ENCODE results near the gene GALNT7.

The GALNT7 gene

DNA sequence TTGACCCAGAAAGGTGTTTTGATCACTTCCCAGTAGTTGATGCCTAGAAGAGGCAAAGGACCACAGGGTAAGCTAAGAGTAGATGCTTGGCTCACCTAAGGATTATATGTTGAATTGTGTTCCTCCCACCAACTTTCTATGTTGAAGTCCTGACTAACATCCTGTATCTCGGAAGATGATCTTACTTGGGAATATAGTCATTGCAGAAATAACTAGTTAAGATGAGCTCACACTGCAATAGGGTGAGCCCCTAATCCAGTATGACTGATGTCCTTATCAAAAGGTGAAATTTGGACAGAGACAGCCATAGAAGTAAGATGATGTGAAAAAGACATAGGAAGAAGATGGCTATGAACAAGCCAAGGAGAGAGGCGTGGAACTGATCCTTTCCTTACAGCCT is 168.9 kb downstream of the GALNT7 start:
- DNase-seq (ENCODE audit: low read depth in 2 of 2, low spot score in 1 of 2): no peak

DNA sequence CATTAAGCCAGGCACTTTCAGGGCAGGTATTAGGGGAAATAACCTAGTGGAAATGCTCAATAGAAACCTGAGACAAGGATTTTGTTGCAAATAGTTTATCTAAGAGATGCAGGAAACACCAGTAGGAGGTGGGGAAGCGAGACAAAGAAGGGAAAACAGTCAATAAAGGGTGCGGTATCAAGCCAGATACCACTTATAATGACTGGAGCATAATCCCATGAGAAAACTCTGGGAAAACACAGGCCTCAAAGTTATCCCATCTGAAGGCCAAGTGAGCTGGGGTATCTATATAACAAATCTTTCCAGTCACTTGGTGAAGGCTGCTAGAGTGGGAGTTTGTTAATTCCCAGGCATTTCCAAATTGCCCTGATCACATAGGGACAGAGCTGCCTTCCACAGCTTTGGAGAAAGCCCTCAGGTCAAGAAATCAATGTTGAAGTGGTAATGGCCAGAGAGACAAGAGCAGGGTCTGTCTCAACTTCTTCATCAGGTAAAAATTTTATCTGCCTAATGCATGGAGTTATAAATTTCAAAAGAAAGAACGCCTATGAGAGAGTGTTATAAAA is 175.3 kb downstream of the GALNT7 start:
- no peak for DNase-seq (ENCODE audit: low read depth in 2 of 2, low spot score in 1 of 2)

DNA sequence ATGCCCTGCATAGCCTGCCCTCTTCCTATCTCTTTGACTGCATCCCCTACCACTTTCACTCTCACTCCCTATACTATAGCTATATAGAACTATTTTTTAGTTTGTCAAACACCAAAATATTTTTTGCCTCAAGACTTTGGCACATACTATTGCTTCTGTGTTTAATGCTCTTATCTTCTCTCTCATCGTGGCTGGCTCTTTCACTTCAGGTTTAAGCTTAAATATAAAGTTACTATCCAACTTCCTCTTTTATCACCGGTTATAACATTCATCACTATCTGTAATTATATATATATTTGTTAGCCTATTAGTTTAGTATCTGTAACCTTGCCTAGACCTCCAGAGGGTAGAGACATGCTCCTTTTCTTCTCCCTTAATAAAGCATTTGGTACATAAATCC is 177.0 kb downstream of the GALNT7 start:
- DNase-seq (ENCODE audit: low read depth in 2 of 2, low spot score in 1 of 2): no peak

DNA sequence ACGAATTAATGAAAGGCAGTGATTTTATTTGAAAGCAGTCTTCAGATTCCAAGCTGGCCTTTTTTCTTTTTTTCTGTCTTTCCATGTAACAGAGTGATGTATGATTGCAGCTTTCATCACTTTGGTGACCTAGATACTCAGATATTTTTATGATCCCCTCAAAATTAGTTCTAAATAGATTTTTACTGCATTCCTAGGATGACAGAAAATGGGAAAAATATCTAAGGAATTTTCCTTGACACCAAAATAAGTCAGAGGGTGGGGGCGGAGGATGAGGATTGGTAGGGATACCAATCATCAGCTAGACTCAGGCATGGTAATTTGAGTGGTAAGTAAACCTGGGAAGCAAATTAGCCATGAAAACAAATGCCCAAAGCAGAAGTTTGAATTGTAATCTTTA is 177.5 kb downstream of the GALNT7 start:
- no peak for DNase-seq (ENCODE audit: low read depth in 2 of 2, low spot score in 1 of 2)

DNA sequence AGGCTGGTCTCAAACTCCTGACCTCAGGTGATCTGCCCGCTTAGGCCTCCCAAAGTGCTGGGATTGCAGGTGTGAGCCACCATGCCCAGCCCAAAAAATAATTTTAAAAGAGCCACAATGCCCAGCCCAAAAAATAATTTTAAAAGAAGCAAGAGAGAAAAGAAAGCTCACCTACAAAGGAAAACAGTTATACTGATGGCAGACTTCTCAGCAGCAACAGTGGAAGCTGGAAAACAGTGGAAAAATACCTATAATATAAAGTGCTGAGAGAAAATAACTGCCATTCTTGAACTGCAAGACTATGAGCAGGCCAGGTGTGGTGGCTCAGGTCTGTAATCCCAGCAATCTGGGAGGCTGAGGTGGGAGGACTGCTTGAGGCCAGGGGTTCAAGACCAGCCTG is 178.9 kb downstream of the GALNT7 start:
- no peak for DNase-seq (ENCODE audit: low read depth in 2 of 2, low spot score in 1 of 2)

DNA sequence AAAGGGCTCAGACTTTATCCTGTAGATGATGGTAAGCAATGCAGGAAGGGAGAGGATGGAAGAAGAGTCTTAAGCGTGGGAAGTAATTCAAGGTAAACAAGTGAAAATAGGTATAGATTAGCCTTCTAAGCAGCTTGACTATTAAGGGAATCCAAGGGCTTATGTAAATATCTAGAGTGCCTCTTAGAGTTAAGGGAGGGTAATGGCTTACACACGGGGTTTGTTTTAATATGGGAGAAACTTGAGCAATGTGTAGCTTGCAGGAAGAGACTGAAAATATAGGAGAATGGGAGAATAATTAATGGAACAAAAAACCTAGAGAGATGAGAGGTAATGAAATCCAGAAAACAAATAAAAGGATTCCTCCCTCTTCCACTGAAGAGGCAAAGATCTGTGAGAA is 189.3 kb downstream of the GALNT7 start:
- no peak for DNase-seq (ENCODE audit: low read depth in 2 of 2, low spot score in 1 of 2)

DNA sequence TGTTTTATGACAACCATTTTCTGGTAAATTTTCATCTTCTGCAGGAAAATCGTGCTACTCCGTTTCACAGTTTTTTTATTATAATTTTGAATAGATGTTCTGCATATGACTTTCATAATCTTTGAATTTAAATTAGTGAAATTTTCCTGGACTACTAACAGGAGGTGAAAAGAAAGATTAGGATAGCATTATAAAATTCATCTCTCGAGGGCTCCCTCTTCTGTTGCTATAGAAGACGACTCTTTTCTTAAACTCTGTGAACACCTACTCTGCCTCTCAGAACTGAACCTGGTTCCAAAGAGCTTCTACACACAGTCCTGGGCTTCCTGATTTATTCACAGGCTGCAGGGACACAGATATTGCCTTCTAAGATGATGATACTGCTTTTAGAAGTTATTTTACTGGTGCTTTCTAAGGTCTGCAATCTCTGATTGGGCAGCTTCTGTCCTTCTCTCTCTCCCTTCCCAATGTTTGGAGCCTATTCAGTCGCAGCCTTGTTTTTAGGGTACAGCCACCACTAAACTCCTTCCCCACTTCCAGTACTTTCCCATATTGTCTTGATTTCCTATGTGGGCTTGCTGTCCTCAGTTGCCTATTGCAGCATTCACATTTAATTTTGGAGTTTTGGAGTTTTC is 192.1 kb downstream of the GALNT7 start:
- no peak for DNase-seq (ENCODE audit: low read depth in 2 of 2, low spot score in 1 of 2)

DNA sequence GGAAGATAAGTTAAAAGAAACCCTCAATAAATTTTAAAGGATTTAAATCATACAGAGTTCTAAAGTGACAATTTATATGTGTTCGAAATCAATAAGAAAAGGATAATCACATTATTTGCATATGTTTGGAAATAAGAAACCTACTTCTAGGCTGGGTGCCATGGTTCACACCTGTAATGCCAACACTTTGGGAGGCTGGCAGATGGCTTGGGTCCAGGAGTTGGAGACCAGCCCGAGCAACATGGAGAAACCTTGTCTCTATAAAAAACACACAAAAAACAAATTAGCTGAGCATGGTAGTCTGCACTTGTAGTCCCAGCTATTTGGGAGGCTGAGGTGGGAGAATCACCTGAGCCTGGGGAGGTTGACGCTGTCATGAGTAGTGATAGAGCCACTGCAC is 194.1 kb downstream of the GALNT7 start:
- DNase-seq (ENCODE audit: low read depth in 2 of 2, low spot score in 1 of 2): no peak

DNA sequence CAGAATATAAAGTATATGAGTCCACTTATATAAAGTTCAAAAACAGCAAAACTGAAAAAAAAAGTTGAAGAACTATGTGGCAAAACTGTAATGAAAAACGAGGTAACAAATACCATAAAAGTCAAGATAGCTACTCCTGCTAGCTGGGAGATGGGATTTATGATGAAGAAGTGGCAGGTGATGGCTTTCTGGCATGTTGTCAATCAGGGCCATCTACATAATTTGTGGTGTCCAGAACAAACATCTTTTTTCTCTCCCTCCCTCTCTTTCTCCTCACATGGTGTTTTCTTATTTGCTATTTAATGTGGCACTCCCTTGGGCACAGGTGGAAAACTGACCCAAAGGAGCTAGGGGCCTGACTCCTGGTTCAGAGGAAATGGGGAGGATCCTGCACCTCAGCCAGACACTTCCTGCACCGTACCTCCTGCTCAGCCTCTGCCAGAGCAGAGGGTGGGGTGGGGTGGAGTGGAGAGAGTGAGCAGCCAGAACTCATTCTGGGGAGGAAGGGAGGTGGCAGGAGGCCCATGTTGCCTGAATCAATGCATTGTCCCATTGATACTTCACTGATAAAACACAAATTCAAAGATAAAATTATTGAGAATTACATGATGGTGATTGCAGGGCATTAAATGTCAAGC is 196.9 kb downstream of the GALNT7 start:
- DNase-seq (ENCODE audit: low read depth in 2 of 2, low spot score in 1 of 2): no peak

DNA sequence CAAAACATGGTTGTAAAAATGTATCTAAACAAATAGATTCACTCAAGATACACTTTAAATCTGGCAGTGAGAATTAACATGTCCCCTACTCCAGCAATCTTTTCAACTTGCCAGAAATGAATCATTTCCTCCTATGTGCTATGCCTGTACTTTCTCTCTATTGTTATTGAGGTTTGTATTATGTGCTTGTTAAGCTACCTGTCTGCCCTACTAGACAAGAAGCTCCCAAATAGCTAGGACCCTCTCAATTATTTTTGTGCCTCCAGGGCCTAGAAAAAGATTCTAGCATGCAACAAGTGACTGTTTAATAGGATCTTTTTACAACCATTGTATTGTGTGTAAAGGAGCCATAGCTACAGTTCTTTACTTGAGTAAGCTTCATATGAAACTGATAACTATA is 198.7 kb downstream of the GALNT7 start:
- no peak for DNase-seq (ENCODE audit: low read depth in 2 of 2, low spot score in 1 of 2)

DNA sequence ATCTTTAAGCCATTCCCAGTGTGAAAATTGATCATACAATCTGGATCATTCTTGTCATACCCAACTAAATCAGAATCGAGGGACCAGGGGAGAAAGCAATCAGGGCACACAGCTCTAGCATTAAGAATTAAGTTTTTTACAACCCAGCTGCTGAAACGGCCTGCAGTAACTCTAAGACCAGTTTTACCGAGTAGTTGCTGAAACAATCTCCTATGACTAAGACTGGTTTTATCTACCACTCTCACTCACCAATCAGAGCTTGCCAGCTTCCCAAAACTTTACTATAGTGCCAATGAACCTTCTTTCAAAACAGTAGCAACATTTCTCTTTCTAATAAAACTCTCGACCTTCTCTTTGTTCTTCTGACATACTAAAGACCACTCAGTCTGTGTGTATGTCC is 199.3 kb downstream of the GALNT7 start:
- no peak for DNase-seq (ENCODE audit: low read depth in 2 of 2, low spot score in 1 of 2)

DNA sequence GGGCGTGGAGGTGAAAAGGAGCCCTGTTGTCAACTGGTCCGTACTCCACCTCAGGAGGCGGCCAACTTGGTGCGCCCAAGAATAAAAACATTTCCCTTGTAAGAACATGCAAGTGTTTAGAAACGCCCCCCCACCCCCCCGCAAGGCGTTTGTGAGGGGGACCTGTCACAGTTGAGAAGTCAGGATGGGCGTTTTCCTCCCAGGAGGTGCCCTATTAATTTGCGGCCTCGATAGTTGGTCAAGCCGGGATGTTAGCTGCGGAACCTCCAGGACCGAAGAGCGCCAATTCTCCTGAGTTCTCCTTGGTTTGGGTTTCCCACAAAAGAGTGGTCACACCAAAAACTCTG is 201.5 kb downstream of the GALNT7 start:
- peak in 1 of 2 donors; percentile 40 for DNase-seq (ENCODE audit: low read depth in 2 of 2, low spot score in 1 of 2)

DNA sequence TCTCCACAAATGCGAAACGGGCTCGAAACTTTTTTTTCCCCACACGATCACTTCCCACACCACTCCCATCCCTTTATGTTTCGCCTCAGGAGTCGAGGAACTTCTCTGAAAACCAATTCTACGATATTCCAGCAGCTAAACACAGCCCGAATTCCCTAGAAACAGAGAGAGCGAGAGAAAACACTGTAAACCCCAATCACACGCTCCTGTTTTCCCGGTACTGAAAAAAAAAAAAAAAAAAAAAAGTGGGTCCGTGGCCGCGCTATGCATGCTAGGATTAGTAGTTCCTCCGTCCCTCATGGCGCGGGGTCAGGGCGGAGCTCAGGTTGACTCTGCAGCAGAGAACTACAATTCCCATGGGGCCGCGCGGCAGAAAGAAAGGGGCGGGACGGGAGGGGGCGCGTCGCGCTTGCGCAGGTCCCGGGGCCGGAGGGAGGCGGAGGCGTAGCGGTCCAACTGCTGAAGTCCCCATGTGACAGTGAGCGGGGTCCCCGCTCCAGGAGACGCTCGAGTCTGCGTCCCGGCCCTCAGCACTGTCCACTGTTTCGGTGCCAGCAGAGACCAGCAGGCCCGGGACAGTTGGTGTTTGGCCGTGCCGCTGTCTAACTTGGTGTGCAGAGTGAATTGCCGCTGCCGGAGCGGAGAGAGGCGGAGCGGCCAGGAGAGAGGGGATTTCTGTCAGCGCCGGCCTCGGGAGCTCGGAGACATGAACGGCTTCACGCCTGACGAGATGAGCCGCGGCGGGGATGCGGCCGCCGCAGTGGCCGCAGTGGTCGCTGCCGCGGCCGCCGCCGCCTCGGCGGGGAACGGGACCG is 202.1 kb downstream of the GALNT7 start, which contains the start of gene SAP30:
TSS of gene SAP30 (plus strand) at position 478 of the 815 bp plus-strand sequence. CDS start at position 707, 229 bp downstream.
- DNase-seq (ENCODE audit: low read depth in 2 of 2, low spot score in 1 of 2): peak; percentile 94 to 95

DNA sequence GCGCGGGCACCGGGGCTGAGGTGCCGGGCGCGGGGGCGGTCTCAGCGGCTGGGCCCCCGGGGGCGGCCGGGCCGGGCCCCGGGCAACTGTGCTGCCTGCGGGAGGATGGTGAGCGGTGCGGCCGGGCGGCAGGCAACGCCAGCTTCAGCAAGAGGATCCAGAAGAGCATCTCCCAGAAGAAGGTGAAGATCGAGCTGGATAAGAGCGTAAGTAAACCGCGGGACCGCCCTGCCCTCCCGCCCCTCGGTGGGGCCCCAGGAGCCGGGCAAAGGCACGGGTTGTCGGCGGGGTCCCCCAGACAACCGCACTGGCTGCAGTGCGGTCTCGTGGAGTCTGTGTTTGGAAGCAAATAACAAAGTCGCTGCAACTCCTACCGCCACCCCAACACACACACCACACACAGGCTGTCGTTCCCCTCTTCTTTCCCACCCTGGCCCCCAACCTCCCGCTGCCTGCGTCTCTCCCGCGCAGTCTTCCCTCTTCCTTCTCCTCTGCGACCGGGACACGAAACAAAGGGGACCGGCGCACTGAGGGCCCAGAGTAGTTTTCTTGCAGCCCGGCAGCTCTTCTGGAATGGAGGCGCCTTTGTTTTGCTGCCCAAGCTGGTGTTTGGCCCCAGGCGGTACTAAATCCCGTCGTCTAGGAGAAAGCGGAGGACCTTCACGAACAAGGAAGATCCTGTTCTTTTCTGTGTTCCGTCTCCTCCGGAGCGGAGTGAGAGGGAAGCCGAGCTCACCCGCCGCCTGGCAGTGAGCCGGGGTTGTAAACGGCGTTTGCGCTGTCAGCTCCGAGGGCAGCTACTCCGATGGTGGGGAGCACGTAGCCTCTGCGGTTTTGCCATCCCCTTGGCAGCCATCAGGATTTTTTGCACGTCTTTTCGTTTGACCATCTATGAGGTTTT is 202.9 kb downstream of the GALNT7 start:
- no peak for DNase-seq (ENCODE audit: low read depth in 2 of 2, low spot score in 1 of 2)
